RWPE2 (cell line): ENCODE measurements around the gene OR52K1.
A peak's percentile ranks its signal among the peaks of the same experiment; 100 is the strongest.

Source experiments
- ATAC-seq: fragments of 200-7000 bp; cut with Tn5 transposase; 3 replicates; pipeline ENCODE4 v1.9.1; 2021; ENCODE audit warnings: low read depth
- DNase-seq: peaks from one replicate; pipeline ENCODE4 v3.0.0-alpha.2; 2020; ENCODE audit warnings: low spot score
- H3K27ac ChIP-seq: fragments of 450-650 bp; 2 replicates; pipeline ENCODE4 v1.5.1; 2017; ENCODE audit warnings: mild to moderate bottlenecking; ENCODE audit not compliant: poor library complexity, severe bottlenecking
- H3K27me3 ChIP-seq: fragments of 250-450 bp; sonication (Bioruptor Pico); 2 replicates; pipeline ENCODE4 v1.5.1; 2021; ENCODE audit warnings: mild to moderate bottlenecking, moderate library complexity; ENCODE audit not compliant: insufficient read depth, poor library complexity, severe bottlenecking
- H3K36me3 ChIP-seq: fragments of 250-450 bp; sonication (Bioruptor Pico); 2 replicates; pipeline ENCODE4 v1.5.1; 2020; ENCODE audit warnings: low read depth, mild to moderate bottlenecking, moderate library complexity
- H3K4me1 ChIP-seq: fragments of 250-450 bp; sonication (Bioruptor Pico); 2 replicates; pipeline ENCODE4 v1.5.1; 2021; ENCODE audit warnings: mild to moderate bottlenecking, moderate library complexity; ENCODE audit not compliant: insufficient read depth, poor library complexity, severe bottlenecking
- H3K4me3 ChIP-seq: fragments of 250-450 bp; sonication (Bioruptor Pico); 2 replicates; pipeline ENCODE4 v1.5.1; 2021; ENCODE audit warnings: mild to moderate bottlenecking, moderate library complexity; ENCODE audit not compliant: severe bottlenecking
- H3K9me3 ChIP-seq: fragments of 250-450 bp; sonication (Bioruptor Pico); 2 replicates; pipeline ENCODE4 v1.5.1; 2021; ENCODE audit warnings: mild to moderate bottlenecking, moderate library complexity; ENCODE audit not compliant: severe bottlenecking
- CTCF ChIP-seq: fragments of 450-650 bp; IDR thresholded peaks from one replicate; pipeline ENCODE4 v1.5.1; 2017; ENCODE audit warnings: mild to moderate bottlenecking, moderate library complexity; ENCODE audit not compliant: poor library complexity, severe bottlenecking

OR52K1 gene

GRCh38 chr11:4539603-4540219 is 57.3 kb downstream of the OR52K1 start:
- no peak overlapping the region for H3K4me3 ChIP-seq
- DNase-seq (no peak), ATAC-seq (peak; percentile 79)
- H3K36me3 ChIP-seq: no peaks in the 10 kb centered on the region
- TF ChIP-seq CTCF: peak; percentile 69
- H3K27me3 ChIP-seq: no peaks in the 10 kb centered on the region
- H3K9me3 ChIP-seq: no peaks in the 10 kb centered on the region
- H3K27ac ChIP-seq: no peak overlapping the region
- H3K4me1 ChIP-seq: peaks cover 3% of the 10 kb centered on the region

- DNase-seq (no peak), ATAC-seq (no peak)
- Histone ChIP-seq H3K27ac (no peak overlapping the region), H3K4me3 (no peak overlapping the region), H3K36me3 (no peaks in the 10 kb centered on the region), H3K27me3 (no peaks in the 10 kb centered on the region), H3K4me1 (peaks cover 3% of the 10 kb centered on the region), H3K9me3 (no peaks in the 10 kb centered on the region)
- no peak for TF ChIP-seq CTCF
Observed at GRCh38 chr11:4541071-4541470, 58.6 kb downstream of the OR52K1 start.
